GM20000 (cell line): Measurements from ENCODE around the gene NUDT14.

ENCODE experiments used
- DNase-seq: peaks from one replicate; pipeline ENCODE4 v3.0.0; 2012; ENCODE audit warnings: low spot score
- CTCF ChIP-seq: IDR thresholded peaks from 2 replicates; pipeline ENCODE4 v1.5.1; 2012; ENCODE audit warnings: mild to moderate bottlenecking, control low read depth; ENCODE audit errors: extremely low read depth, missing control alignments

Gene NUDT14

GRCh38 chr14:105196265-105196960 is 15.3 kb upstream of the NUDT14 start:
- DNase-seq, result no peak
- no peak for TF ChIP-seq CTCF

- TF ChIP-seq CTCF, result no peak
- no peak for DNase-seq
Observed at GRCh38 chr14:105195522-105196264, 14.6 kb upstream of the NUDT14 start.

GRCh38 chr14:105195051-105195450 is 13.9 kb upstream of the NUDT14 start:
- no peak for TF ChIP-seq CTCF
- no peak for DNase-seq

GRCh38 chr14:105193916-105194782 is 13.0 kb upstream of the NUDT14 start:
- no peak for TF ChIP-seq CTCF
- DNase-seq, result no peak

GRCh38 chr14:105192866-105193731 is 12.0 kb upstream of the NUDT14 start:
- DNase-seq, result no peak
- no peak for TF ChIP-seq CTCF

- no peak for TF ChIP-seq CTCF
- no peak for DNase-seq
Observed at GRCh38 chr14:105187935-105188524, 6.9 kb upstream of the NUDT14 start.
